HG03354 (cell line): ENCODE results near the gene VWC2.

Source experiments
- ATAC-seq: cut with Tn5 transposase; IDR thresholded peaks from one replicate; pipeline ENCODE4 v1.9.1; 2021; ENCODE audit warnings: mild to moderate bottlenecking; ENCODE audit not compliant: unreplicated experiment, poor library complexity, severe bottlenecking

The VWC2 gene

DNA sequence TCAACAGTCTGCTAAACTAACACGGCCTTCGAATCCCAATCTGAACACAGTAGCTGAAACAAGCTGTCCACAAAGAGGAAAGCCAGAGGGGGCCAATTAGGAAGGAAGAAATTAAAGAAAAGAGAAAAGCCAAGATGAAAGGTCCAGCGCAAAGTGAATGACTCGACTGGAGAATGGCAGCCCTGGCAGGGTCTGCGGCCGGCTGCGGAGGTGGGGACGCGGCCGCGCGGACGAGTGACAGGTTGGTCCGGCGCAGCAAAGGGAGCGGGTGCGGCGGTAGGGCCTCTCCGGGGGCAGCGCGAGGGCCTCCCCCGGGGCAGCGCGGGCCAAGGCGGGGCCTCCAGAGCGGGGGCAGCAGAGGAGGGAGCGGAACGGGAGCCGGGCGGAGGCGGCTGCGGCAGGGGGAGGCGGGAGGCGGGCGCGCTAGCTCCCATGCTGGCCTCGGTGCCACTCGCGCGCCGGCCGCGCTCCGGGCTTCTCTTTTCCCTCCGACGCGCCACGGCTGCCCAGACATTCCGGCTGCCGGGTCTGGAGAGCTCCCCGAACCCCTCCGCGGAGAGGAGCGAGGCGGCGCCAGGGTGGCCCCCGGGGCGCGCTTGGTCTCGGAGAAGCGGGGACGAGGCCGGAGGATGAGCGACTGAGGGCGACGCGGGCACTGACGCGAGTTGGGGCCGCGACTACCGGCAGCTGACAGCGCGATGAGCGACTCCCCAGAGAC, at the start of gene VWC2:
TSS of gene VWC2 (plus strand) at position 421 of the 718 bp plus-strand sequence. CDS start 1,798 bp downstream, outside the sequence.
- ATAC-seq: peak; percentile 29

DNA sequence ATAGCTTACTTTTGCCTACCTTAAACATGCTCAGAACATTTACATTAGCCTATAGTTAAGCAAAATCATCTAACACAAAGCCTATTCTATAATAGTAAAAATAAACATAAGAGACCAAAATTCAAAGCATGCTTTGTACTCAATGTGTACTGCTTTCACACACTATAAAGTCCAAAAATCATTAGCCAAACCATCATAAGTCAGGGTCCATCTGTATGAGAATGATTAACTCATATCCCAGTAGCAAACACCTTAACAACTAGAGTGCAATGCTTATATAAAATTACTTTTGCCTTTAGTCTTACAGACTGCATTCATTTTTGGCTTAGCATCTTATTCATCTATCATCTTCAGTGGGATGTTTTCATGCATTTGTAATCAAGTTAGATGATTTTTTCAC, 49.4 kb upstream of the VWC2 start:
- no peak for ATAC-seq

DNA sequence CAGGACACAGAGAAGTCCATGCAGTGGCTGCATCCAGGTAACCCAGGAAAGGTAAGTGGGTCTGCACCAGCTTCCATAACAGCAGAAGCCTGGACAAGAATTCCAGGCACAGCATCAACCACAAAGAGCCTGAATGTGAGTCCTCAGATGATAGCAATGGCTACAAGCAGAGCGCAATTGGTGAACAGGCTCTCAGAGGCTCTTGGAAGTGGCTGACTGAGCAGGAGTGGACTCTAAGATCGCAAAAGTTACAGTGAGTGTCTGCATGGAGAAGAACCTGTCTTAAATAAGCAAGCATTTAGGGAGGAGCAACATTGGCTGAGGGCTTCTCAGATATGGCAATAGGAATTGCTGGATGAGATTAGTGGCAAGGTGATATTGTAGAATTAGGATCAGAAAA, 41.6 kb upstream of the VWC2 start:
- ATAC-seq: no peak

DNA sequence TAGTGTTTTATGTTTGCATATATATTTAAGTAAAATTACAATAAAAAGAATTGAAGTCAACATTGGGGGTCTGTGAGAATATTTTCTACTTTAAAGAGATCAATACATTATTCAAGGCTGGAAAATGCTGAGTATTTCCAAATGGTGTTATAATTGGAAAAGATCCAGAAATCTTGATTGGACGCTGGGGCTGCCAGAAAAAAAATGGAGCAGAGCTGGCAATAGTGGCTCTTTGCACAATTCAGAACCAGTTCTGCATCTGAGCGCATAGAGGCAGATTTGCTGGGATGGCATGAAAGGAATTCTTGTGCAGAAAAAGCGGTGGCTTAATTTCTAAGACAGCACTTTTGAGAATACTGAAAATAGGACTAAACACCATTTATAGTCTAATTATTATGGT, 10.8 kb upstream of the VWC2 start:
- ATAC-seq: no peak

DNA sequence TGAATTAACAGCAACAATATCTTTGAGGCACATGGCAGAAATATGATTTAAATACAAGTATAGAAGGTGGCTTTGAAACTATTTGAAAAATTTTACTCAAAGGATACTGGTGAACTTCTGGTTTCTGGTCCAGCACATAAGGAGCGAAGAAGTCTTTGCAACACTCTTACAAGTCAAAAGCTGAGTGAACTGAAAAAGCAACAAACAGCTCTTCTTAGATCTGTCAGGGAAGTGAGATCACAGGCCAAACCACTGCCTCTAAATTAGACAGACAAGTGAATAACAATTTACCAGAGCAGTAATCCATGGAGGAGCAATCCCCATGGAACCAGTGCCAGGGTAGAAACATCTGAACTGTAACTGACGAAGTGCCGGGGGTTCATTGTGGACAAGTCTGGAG, 9.6 kb upstream of the VWC2 start:
- ATAC-seq: no peak

DNA sequence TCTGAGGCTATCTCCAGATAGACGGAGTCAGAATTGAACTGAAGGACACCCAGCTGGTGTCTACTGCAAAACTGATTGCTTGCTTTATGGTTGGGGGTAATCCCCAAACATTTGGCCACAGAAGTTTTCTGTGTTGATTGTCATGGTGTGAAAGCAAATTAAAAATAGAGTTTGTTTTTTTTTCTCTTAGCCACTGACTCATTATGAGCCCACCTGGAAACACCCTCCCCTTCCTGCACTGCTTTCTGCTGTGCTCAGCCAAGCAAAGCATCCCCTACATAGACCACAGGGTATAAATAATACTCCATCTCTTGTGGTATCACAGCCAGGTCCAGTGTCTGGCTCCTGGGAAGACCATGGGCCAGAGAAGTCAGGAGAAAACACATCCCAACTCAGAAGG, 6.5 kb upstream of the VWC2 start:
- ATAC-seq: peak; percentile 88

DNA sequence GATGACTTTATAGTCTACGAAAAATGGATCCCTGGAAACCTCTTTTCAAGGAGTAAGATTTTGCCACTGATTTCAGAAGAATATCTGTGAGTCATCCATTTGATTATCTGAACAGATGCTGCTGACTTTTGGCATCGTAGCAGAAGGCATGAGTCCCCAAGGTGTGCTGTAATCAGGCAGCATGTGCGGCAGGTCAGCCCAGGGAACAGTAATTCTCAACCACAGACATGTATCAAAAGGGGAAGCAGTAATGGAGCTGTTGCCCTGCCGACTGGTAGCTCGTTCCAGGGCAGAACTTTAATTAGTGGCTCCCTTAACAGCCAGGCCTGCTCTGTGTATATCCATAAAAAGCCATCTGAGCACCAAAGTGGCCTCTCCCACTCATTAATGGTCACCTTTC, 5.7 kb upstream of the VWC2 start:
- peak; percentile 31 for ATAC-seq

DNA sequence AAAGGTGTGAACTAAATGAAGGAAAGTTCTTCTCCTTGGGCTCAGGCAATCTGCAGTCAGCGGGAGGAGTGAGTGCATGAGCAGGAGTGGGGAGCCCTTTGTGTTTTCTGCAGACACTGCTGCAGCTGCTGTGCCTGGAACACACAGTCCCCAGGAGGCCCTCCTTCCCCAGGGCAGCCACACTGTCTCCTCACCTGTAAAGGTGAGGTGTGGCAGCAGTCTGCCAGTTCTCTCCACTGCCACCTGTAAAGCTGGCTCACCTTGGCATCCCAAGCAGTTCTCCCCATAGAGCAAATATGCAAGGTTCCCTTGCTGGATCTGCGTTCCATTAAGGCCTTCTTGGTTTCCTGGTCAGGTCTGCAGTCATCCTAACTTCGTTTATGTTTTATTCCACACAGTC, 5.2 kb upstream of the VWC2 start:
- ATAC-seq: no peak

DNA sequence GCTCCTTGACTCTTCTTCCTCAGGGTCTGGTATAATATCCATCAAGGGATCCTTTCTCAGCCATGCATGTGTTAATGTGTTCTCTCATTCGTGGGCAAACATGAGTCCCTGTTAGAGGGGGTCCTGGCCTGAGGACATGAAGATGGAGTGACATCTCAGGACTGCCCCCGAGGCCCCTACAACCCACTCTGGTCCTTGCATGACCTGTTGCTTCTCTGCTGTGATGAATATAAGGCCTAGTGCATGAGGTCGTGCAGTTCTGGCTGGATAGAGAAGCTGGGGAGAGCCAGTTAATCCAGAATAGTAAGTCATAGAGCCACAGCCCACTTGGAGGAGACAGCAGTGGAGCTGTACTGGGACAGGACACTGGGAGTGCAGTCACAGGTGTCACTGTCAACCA, 4.6 kb upstream of the VWC2 start:
- no peak for ATAC-seq

DNA sequence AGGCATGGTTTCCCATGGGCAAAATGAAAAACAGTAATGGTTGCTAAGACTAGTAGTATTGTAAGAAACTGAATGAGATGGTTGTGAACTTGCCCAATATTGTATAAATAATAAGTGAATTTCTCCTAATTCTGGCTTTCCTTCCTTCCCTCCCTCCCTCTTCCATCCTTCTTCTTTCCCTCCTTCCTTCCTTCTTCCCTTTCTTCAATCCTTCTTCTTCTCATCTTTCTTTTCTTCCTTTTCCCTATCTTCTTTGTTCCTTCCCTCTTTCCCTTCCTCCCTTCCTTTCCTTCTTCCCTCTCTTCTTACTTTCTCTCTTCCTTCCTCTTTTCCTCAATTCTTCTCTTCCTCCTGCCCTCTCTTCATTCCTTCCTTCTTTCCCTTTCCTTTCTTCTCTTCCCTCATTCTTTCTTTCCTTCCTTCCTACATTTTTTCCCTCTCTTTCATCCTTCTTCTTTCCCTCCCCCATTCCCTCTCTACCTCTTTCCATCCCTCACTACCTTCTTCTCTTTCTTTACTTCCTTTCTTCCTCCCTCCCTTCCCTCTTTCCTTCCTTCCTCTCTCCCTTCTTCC, 4.1 kb upstream of the VWC2 start:
- ATAC-seq: no peak

DNA sequence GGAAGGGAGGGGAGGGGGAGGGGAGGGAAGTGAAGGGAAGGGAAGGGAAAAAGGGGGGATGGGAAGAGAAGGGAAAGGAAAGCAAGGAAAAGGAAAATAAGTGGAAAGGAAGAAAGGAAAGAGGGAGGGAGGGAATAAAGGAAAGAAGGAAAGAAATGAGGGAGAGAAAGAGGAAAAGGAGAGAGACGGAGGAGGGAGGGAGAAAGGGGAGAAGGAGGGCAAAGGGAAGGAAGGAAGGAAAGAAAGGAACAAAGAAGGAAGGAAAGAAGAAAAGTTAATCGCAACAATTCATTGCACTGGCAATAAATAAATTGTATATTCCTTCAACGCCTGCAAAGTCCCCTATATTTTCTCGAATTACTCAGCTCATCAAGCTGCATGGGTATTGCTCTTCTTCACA, 2.6 kb upstream of the VWC2 start:
- ATAC-seq: no peak

DNA sequence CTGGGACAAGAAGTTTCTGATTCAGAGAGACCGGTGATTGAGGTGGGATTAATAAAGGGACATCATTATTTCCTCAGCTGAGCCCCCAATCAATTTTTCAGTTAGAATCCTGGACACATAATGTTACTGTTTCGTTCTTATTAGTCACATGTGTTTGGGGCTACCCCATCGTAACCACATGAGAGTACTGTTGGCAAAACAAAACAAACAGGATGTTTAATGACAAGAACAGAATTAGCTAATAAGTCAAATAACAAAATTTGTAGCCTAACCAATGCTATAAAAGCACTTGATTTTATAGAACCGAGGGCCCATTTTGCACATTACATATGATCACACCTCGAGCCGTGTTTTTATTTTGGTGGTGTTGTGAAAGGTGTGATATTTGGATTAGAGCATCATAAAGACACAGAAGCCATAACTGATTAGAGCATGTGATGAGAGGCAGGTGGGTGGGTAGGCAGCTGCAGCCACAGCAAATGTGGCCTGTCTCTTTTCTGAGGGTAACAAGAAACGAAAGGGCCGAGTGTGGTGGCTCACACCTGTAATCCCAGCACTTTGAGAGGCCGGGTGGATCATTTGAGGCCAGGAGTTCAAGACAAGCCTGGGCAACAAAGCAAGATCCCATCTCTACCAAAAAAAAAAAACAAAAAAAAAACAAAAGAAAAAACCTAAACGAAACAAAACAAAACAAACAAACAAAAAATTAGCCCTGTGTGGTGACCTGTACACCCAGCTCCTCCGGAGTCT, 1.8 kb upstream of the VWC2 start:
- ATAC-seq: peak; percentile 30

DNA sequence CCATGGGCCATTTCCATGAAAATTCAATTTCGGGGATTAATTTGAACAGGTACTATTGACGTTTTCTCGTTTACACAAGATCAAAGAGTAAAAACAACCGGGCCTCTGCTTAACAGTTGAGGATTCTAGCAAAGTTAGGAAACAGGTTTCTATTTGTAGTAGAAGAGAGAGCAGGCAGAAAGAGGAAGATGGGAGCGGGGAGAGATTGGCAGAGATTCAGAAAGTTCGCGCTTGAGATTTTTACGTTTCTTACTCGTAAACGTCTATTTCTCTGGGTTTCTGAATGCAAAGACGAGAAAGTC, 571 bp upstream of the VWC2 start:
- no peak for ATAC-seq

DNA sequence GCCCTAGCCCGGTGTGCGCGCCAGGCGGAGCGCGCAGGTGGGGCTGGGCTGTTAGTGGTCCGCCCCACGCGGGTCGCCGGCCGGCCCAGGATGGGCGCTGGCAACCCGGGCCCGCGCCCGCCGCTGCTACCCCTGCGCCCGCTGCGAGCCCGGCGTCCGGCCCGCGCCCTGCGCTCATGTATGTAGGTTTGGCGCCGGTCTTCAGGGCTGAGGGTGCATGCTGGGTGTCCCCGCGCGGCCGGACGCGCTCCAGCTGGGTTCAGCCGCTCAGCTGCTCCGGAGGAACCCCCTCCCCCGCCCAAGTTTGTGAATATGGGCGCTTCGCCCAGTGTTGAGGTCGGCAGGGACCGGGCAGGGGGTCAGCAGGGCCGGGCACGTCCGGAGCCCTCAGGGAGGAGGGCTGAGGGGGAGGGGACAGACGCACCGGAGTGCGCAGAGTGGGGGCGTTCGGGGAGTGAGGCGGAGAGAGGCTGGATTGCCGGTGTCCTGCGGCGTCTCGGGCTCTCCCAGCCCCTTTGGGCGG, 559 bp downstream of the VWC2 start:
- ATAC-seq: peak; percentile 13

DNA sequence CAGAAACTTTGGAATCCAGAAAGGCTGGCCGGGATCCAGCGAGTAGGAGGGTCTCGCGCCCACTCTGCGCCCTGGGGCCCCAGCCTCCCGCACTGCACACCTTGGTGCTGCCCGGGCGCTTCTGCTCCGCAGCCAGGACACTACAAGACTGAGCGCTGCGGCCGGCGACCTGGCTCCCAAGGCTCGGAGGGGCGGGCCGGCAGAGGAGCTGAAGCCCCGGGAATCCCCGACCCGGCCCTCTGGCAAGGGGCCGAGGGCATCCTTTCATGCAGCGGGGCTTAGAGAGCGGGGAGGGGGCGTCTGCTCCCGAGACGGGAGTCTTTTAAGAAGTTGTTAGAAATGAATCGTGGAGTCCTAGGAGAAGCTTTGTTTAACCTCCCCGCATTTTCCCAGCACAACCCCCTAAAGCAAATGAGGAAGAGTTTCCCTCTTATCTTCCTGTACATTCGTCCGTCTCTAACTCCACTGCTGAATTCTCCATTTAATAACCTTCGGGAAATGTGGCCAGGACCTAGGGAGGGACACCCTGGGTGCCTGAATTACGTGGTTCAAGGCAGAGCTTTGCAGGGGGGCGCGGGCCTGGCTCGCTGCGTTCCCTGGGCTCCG, 1.1 kb downstream of the VWC2 start:
- no peak for ATAC-seq

DNA sequence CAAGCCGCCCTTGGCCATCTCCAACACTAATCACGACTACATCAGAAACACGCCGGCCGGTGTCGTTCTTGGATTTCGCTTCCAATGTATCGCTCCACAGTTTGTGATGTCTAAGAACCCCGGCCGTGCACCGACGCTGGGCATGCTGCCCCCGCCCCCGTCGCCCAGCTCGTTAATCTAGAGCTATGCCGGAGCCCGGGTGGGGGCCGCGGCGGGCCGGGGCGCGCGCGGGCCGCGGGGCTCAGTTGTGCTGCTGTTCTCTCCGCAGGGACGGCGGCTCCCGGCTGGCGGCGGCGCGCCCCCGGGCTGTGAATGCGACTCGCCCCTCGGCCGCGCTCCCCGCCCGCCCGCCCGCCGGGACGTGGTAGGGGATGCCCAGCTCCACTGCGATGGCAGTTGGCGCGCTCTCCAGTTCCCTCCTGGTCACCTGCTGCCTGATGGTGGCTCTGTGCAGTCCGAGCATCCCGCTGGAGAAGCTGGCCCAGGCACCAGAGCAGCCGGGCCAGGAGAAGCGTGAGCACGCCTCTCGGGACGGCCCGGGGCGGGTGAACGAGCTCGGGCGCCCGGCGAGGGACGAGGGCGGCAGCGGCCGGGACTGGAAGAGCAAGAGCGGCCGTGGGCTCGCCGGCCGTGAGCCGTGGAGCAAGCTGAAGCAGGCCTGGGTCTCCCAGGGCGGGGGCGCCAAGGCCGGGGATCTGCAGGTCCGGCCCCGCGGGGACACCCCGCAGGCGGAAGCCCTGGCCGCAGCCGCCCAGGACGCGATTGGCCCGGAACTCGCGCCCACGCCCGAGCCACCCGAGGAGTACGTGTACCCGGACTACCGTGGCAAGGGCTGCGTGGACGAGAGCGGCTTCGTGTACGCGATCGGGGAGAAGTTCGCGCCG, 1.9 kb downstream of the VWC2 start:
- ATAC-seq: no peak

DNA sequence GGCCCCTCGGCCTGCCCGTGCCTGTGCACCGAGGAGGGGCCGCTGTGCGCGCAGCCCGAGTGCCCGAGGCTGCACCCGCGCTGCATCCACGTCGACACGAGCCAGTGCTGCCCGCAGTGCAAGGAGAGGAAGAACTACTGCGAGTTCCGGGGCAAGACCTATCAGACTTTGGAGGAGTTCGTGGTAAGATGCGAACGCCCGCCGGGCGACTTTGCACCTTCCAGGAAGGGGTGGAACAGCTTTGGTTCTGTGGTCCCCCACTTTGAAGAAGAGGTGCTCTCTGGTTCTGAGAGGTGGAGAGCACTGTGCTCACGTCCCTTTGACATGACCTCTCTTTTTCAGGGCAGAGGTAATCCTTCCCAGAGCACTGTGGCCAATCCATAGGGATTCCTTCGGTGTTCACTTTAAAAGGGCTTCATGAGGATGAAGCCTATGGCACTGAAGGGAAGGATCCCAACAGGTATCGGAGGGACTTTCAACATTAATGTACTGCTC, 2.6 kb downstream of the VWC2 start:
- ATAC-seq: no peak

DNA sequence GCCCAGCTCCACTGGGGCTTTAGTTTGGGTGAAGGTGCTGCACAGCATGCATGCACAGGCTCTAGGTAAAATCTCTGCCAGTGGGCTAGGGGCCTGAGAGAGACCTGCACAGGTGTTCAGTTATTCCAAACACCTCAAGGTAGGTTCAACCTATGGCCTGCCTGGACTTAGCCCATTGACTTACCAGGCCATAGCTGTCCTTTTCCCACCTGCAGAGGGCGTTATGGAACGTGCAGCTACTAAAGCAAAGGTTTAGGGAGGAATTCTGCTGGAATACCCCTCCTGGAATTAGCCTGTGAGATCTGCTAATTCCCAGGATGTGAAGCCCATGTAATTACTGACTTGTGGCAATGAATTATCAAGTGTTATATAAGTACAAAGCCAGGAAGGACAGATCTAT, 3.6 kb downstream of the VWC2 start:
- ATAC-seq: no peak

DNA sequence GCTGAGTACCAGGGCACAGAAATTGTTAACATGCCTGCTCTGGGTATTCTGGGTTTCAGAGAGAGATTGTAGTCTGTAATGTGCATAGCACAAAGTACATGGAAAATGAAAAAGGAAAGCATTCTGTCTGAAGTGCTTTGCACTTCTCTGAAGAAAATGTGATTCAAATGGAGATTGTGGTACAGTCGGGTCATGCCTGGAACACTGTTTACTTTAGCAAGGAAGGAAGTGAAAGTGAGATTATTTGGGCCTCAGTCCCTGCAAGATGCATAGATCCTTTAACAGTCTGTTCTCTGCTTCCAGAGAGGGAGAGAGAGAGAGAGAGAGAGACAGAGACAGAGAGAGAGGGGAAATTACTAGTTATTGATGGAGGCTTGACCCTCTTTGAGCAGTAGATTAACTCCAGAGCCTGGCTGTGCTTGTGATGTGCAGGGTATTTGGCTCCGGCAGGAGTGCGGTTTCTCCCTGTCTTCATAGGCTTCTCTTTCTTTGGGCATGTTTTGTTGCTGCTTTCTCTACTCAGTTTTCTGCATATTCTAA, 5.4 kb downstream of the VWC2 start:
- no peak for ATAC-seq
